Measurements from ENCODE around the gene DPP9. TPM values are rescaled to one million over a fixed set of nuclear protein-coding genes. Genes with fewer than 3 reads are reported as not detected.

Gene DPP9
- total RNA-seq, 1 experiment from 2014 or later: 46.4 TPM

- no peak overlapping the region for H3K4me2 ChIP-seq (ENCODE audit: insufficient read depth, insufficient read length, low read length)
- no peak overlapping the region for H3K4ac ChIP-seq (ENCODE audit: low read depth, low read length)
- no peaks in the 10 kb centered on the region for H4K20me1 ChIP-seq (ENCODE audit: control insufficient read depth, insufficient read depth, insufficient read length)
- H3K23me2 ChIP-seq (ENCODE audit: insufficient read length, low read depth, low read length, poor library complexity, severe bottlenecking): peaks cover 4% of the 10 kb centered on the region
- H3K23ac ChIP-seq (ENCODE audit: insufficient read length, low read depth, low read length): no peak overlapping the region
- no peak overlapping the region for H3K18ac ChIP-seq (ENCODE audit: insufficient read length, low read depth, low read length)
- no peak overlapping the region for H4K8ac ChIP-seq (replicated peaks; ENCODE audit: insufficient read length, low read depth, low read length)
- no peaks in the 10 kb centered on the region for H3K79me1 ChIP-seq (ENCODE audit: insufficient read depth, low read depth, low read length, poor library complexity, severe bottlenecking)
- H3K14ac ChIP-seq (ENCODE audit: insufficient read depth, low read length): no peak overlapping the region
- Mint-ChIP-seq H3K4me1 (peaks cover 3 to 8% of the 10 kb centered on the region in 2 experiments), H3K9me3 (no peaks in the 10 kb centered on the region), H3K36me3 (ENCODE audit: insufficient read depth in 1 of 3, low read depth in 3 of 3) (no peaks in the 10 kb centered on the region), H3K27me3 (ENCODE audit: low read depth) (peaks cover 30% of the 10 kb centered on the region), H3K27ac (no peak overlapping the region), H3K4me3 (no peak overlapping the region)
- no peak for DNase-seq
- no peak overlapping the region for H2AK5ac ChIP-seq (ENCODE audit: insufficient read length, low read length)
- no peak overlapping the region for H3T11ph ChIP-seq (ENCODE audit: low read length)
- H2BK120ac ChIP-seq (ENCODE audit: low read depth, low read length, poor library complexity, severe bottlenecking): no peak overlapping the region
- H2BK5ac ChIP-seq (ENCODE audit: insufficient read length, low read length): no peak overlapping the region
- no peaks in the 10 kb centered on the region for H3K9me3 ChIP-seq (ENCODE audit: control insufficient read depth, low read depth, low read length)
- no peak overlapping the region for H2AFZ ChIP-seq (ENCODE audit: low read length)
- no CpG with 5 or more reads among the region's 7 CpGs for whole genome bisulfite sequencing (ENCODE audit: extremely low coverage, insufficient read length, low lambda C conversion rate)
- no peaks in the 10 kb centered on the region; the same call in 1 of the 2 replicates for H3K27me3 ChIP-seq (ENCODE audit: insufficient read depth, low read length)
- no peak overlapping the region for H2BK20ac ChIP-seq (ENCODE audit: low read depth, low read length, poor library complexity, severe bottlenecking)
- no peak overlapping the region for H4K5ac ChIP-seq (ENCODE audit: insufficient read length, low read depth, low read length)
- no peak overlapping the region for H2BK12ac ChIP-seq (ENCODE audit: insufficient read length, low read depth, low read length)
- TF ChIP-seq, protein P1, sequence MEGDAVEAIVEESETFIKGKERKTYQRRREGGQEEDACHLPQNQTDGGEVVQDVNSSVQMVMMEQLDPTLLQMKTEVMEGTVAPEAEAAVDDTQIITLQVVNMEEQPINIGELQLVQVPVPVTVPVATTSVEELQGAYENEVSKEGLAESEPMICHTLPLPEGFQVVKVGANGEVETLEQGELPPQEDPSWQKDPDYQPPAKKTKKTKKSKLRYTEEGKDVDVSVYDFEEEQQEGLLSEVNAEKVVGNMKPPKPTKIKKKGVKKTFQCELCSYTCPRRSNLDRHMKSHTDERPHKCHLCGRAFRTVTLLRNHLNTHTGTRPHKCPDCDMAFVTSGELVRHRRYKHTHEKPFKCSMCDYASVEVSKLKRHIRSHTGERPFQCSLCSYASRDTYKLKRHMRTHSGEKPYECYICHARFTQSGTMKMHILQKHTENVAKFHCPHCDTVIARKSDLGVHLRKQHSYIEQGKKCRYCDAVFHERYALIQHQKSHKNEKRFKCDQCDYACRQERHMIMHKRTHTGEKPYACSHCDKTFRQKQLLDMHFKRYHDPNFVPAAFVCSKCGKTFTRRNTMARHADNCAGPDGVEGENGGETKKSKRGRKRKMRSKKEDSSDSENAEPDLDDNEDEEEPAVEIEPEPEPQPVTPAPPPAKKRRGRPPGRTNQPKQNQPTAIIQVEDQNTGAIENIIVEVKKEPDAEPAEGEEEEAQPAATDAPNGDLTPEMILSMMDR (conservative IDR thresholded peaks at IDR 0.05): no peak
- no peak overlapping the region for H3K9ac ChIP-seq (ENCODE audit: extremely low read depth, insufficient read length, low read length)
- no peak overlapping the region for H2BK15ac ChIP-seq (ENCODE audit: low read depth, low read length)
- no peaks in the 10 kb centered on the region for H3K4me1 ChIP-seq (ENCODE audit: insufficient read depth, low read length)
- H4K91ac ChIP-seq (ENCODE audit: insufficient read length, low read depth, low read length): no peak overlapping the region
- H3K56ac ChIP-seq (ENCODE audit: insufficient read length, low read depth, low read length): no peak overlapping the region
- no peak overlapping the region for H3K27ac ChIP-seq (ENCODE audit: insufficient read length, low read depth, low read length)
- no peaks in the 10 kb centered on the region for H3K79me2 ChIP-seq (ENCODE audit: insufficient read depth, low read length)
These were observed 31.8 kb upstream of the DPP9 start for GRCh38 chr19:4755459-4755858.
